A549 treated with GW870086 at 1 μM for 4 hours (cell line): ENCODE results near the gene AEBP1. TPM values are rescaled to one million over a fixed set of nuclear protein-coding genes. Genes with fewer than 3 reads are reported as not detected.

Experiments
- total RNA-seq: library from RNA; stranded (reverse); fragments of 200-300 nt; extraction: Qiagen RNA extraction; gene quantifications from 5 replicates; pipeline ENCODE4 v1.2.3, GENCODE V29; 2022; ENCODE audit warnings: low read depth

The AEBP1 gene
- total RNA-seq: 0.14 to 0.21 TPM in 2 of 5 replicates, not detected in the others

GRCh38 chr7:44103923-44104859 lies at the start of gene AEBP1:
Gene AEBP1, plus strand, starts transcription at chr7:44104345. Its CDS starts 321 bp downstream, at chr7:44104666.

GRCh38 chr7:44065431-44066110 lies 38.6 kb upstream of the AEBP1 start, which contains the start of gene PGAM2:
Gene PGAM2, minus strand, starts transcription at chr7:44065567. Its CDS starts 38 bp downstream, at chr7:44065529.

GRCh38 chr7:44123190-44124003 lies 19.3 kb downstream of the AEBP1 start, which contains the start of gene POLD2:
Gene POLD2, minus strand, starts transcription at chr7:44123548. Its CDS starts 1,495 bp downstream, at chr7:44122053.

GRCh38 chr7:44141221-44141850 lies 37.2 kb downstream of the AEBP1 start, which contains the start of gene MYL7:
Gene MYL7, minus strand, starts transcription at chr7:44141332. Its CDS starts 27 bp downstream, at chr7:44141305.

Other genes with a start within 250 kb of the AEBP1 start
- 239 to 271 TPM (median 252 TPM) in 5 replicates for gene MRPS24, start 234.8 kb upstream of the AEBP1 start, total RNA-seq
- gene URGCP, start 197.7 kb upstream of the AEBP1 start, total RNA-seq: 25.8 to 28.7 TPM (median 27.5 TPM) in 5 replicates
- 6.7 to 11.7 TPM (median 10.7 TPM) in 5 replicates for gene UBE2D4, start 177.9 kb upstream of the AEBP1 start, total RNA-seq
- not detected in 5 replicates for gene SPDYE1, start 106.4 kb upstream of the AEBP1 start, total RNA-seq
- gene DBNL, start 59.6 kb upstream of the AEBP1 start, total RNA-seq: 62.4 to 69.5 TPM (median 65.4 TPM) in 5 replicates
- gene PGAM2, start 38.8 kb upstream of the AEBP1 start, total RNA-seq: not detected in 5 replicates
- gene POLM, start 21.8 kb upstream of the AEBP1 start, total RNA-seq: 5.1 to 8.1 TPM (median 7.3 TPM) in 5 replicates
- 145 to 166 TPM (median 162 TPM) in 5 replicates for gene POLD2, start 19.2 kb downstream of the AEBP1 start, total RNA-seq
- not detected in 5 replicates for gene MYL7, start 37.0 kb downstream of the AEBP1 start, total RNA-seq
- not detected in 5 replicates for gene GCK, start 85.1 kb downstream of the AEBP1 start, total RNA-seq
- 114 to 129 TPM (median 120 TPM) in 5 replicates for gene YKT6, start 96.6 kb downstream of the AEBP1 start, total RNA-seq
- 0.09 to 0.34 TPM (median 0.14 TPM) in 5 replicates for gene CAMK2B, start 221.2 kb downstream of the AEBP1 start, total RNA-seq